Adrenal gland (tissue), 5 donors: Measurements from ENCODE around the gene TDRD10.

Experiments
- POLR2A ChIP-seq, 2 donors: fragments of 450-650 bp; IDR thresholded peaks; one replicate each; pipeline ENCODE4 v1.6.1; 2017; ENCODE audit warnings: antibody characterized with exemption in 2 of 2, mild to moderate bottlenecking in 2 of 2, moderate library complexity in 1 of 2
- TF ChIP-seq, protein P1 (sequence below), 6 experiments: fragments of 450-650 bp in 4 of 6; fragments of 200-600 bp in 2 of 6; sonication (generic) in 1 of 6; IDR thresholded peaks; 1 replicate in 5 of 6; 2 replicates in 1 of 6; pipeline versions ENCODE4 v1.5.1 to v1.8.0; 2016 to 2021; ENCODE audit warnings: antibody characterized with exemption in 6 of 6, mild to moderate bottlenecking in 2 of 6, moderate library complexity in 1 of 6
- donor health status: DM: no; HTN: no; CAD: no.

DNA sequence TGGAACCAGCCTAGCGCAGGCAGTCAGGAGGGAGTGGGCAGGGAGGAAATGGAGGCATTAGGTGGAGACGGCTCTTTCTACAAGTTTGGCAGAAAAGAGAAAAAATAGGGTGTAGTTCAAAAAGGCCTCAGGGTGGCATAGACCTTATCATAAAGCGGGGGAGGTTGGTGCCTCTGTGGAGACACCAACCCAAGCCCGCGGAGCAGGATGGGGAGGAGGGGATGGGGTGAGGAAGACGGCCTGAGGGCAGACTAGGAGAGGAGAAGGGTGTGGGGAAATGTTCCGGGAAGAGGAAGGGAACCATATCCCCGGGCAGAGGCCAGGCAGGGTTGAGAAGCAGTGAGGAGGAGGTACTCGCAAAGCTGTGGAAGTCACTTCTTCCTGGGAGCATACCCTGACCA is 17.6 kb downstream of the TDRD10 start:
- TF ChIP-seq, protein P1, sequence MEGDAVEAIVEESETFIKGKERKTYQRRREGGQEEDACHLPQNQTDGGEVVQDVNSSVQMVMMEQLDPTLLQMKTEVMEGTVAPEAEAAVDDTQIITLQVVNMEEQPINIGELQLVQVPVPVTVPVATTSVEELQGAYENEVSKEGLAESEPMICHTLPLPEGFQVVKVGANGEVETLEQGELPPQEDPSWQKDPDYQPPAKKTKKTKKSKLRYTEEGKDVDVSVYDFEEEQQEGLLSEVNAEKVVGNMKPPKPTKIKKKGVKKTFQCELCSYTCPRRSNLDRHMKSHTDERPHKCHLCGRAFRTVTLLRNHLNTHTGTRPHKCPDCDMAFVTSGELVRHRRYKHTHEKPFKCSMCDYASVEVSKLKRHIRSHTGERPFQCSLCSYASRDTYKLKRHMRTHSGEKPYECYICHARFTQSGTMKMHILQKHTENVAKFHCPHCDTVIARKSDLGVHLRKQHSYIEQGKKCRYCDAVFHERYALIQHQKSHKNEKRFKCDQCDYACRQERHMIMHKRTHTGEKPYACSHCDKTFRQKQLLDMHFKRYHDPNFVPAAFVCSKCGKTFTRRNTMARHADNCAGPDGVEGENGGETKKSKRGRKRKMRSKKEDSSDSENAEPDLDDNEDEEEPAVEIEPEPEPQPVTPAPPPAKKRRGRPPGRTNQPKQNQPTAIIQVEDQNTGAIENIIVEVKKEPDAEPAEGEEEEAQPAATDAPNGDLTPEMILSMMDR (IDR thresholded peaks at IDR 0.05): no peak
- TF ChIP-seq POLR2A (IDR thresholded peaks at IDR 0.05): no peak
